Measurements from ENCODE around the gene MAGEB17. TPM values are rescaled to one million over a fixed set of nuclear protein-coding genes. Genes with fewer than 3 reads are reported as not detected.
A peak's percentile ranks its signal among the peaks of the same experiment; 100 is the strongest.

MAGEB17 gene, protein sequence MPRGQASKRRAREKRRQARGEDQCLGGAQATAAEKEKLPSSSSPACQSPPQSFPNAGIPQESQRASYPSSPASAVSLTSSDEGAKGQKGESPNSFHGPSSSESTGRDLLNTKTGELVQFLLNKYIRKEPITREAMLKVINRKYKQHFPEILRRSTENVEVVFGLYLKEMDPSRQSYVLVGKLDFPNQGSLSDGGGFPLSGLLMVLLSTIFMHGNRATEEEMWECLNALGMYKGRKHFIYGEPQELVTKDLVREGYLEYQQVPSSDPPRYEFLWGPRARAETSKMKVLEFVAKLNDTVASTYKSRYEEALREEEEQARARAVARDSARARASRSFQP
- total RNA-seq (ENCODE audit: low replicate concordance), result not detected in 2 replicates

DNA sequence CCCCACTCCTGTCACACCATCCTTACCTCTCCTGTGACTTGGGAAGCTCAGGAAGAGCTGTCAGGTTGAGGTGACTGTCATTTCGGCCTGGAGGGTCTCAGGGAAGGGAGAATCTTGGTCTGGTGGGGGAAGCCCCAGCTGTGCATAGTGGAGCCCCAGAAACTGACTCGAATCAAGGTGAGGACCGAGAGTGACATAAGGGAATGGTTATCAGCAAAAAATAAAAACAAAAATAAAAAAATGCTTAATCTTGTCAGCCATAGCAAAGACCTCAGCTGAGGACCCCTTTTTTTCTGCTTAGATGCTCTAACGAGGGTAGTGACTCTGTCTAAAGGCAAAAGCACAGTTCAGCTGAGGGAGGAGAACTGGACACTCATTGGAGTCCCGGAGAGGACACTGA is at the start of gene MAGEB17:
MAGEB17 (plus strand) TSS at position 301 of the 400 bp plus-strand sequence. CDS start 2,902 bp downstream, outside the sequence.
- TF ChIP-seq, protein P1, sequence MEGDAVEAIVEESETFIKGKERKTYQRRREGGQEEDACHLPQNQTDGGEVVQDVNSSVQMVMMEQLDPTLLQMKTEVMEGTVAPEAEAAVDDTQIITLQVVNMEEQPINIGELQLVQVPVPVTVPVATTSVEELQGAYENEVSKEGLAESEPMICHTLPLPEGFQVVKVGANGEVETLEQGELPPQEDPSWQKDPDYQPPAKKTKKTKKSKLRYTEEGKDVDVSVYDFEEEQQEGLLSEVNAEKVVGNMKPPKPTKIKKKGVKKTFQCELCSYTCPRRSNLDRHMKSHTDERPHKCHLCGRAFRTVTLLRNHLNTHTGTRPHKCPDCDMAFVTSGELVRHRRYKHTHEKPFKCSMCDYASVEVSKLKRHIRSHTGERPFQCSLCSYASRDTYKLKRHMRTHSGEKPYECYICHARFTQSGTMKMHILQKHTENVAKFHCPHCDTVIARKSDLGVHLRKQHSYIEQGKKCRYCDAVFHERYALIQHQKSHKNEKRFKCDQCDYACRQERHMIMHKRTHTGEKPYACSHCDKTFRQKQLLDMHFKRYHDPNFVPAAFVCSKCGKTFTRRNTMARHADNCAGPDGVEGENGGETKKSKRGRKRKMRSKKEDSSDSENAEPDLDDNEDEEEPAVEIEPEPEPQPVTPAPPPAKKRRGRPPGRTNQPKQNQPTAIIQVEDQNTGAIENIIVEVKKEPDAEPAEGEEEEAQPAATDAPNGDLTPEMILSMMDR (IDR thresholded peaks at IDR 0.05; ENCODE audit: insufficient read depth, low read length), result no peak
- no peak within 1 kb of the TSS for H3K4me3 ChIP-seq (ENCODE audit: low read depth, low read length)
- DNase-seq (ENCODE audit: low read depth), result no peak

DNA sequence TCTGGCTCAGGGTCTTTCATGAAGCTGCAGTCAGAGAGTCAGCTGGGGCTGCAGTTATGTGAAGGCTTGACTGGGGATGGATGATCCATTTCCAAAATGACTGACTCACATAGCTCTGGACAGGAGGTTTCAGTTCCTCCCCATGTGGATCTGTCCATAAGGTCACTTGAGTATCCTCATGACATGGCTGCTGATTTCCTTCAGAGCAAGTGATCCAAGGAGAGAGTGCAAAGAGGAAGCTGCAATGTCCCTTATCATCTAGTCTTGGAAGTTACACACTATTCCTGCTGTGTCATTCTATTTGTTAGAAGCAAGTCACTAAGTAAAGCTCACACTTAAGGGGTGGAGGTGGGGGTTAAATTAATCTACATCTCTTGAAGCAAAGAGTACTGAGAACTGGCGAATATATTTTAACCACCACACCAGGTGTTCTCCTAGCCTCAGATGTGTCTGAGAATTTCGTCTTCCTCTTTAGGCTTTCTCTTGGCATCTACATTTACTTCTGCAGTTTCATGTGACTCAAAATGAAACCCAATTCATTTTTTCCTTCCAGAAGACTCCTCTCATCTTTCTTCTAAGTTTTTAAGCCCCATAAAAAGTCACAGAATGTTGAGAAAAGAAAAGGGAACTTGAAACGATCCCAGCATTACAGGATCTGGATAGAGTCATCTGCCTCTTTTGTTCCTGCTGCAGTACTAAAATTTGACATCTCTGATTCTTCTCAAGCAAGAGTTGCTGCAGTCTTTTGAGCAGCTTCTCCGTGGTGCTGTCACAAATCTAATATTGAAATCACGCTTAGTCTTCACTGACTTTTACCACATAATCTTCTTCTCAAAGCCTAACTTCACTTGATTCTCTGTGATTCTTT is 47.7 kb upstream of the MAGEB17 start:
- DNase-seq (ENCODE audit: low read depth), result no peak
- H3K4me3 ChIP-seq (ENCODE audit: low read depth, low read length), result no peak overlapping the region
- TF ChIP-seq, protein P1 (IDR thresholded peaks at IDR 0.05; ENCODE audit: insufficient read depth, low read length), result no peak

DNA sequence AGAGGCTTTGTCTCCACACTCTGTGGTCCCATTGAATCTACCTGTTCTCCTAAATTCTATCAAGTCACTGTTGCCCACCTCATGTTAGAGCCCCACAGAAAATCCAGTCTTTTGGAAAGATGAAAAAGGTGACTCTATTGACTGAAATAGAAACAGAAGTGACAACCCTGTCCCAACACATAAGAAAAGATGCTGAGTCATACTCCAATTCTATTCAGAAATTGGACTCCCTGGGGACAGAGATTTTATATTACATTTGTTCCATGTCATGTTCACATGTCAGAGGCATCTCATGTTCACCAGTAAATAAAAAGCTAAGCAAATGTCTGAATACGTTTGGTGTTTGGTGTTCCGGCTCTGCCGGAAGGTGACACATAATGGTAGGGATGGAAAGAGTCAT is 46.9 kb upstream of the MAGEB17 start:
- DNase-seq (ENCODE audit: low read depth), result no peak
- H3K4me3 ChIP-seq (ENCODE audit: low read depth, low read length), result no peak overlapping the region
- TF ChIP-seq, protein P1 (IDR thresholded peaks at IDR 0.05; ENCODE audit: insufficient read depth, low read length), result no peak

DNA sequence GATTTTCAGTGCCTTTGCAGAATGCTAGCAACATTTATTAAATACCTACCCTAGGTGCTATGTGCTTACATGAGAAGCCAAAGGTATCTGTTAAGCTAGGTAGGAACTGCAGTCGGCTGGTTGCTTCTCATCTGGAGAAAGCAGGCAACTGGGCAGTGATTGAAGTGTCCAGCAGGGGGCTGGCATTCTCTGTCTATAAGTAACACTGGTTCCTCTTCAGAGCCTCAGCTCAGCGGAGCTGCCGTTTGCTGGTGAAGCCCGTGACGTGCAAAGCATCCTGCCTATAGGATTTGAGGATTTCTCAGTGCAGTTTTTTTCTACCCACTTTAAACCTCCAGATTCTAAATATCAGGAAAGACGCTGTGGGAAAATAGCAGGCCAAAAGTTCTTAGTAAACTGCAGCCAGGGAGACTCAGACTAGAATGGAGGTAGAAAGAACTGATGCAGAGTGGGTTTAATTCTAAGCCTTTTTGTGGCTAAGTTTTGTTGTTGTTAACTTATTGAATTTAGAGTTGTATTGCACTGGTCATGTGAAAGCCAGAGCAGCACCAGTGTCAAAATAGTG is 44.0 kb upstream of the MAGEB17 start, which contains the start of gene GRPR:
GRPR (plus strand) TSS at position 344 of the 565 bp plus-strand sequence. CDS start 389 bp downstream, outside the sequence.
- H3K4me3 ChIP-seq (ENCODE audit: low read depth, low read length), result no peak within 1 kb of the TSS
- peak; percentile 85 for DNase-seq (ENCODE audit: low read depth)
- TF ChIP-seq, protein P1 (IDR thresholded peaks at IDR 0.05; ENCODE audit: insufficient read depth, low read length), result peak; percentile 89

DNA sequence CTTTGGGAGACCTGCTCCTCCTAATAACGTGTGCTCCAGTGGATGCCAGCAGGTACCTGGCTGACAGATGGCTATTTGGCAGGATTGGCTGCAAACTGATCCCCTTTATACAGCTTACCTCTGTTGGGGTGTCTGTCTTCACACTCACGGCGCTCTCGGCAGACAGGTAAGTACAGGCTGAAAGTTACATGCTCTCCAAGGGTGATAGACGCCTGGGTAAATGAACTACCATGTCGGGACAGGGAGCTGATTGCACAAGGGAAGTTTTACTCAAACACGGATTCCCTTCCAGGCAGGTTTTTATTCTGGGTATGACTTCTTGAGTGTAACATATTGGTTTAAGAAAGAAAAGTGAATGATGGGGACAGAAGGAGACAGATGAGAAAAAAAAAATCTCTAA is 43.1 kb upstream of the MAGEB17 start:
- DNase-seq (ENCODE audit: low read depth), result no peak
- no peak overlapping the region for H3K4me3 ChIP-seq (ENCODE audit: low read depth, low read length)
- TF ChIP-seq, protein P1 (IDR thresholded peaks at IDR 0.05; ENCODE audit: insufficient read depth, low read length), result no peak

DNA sequence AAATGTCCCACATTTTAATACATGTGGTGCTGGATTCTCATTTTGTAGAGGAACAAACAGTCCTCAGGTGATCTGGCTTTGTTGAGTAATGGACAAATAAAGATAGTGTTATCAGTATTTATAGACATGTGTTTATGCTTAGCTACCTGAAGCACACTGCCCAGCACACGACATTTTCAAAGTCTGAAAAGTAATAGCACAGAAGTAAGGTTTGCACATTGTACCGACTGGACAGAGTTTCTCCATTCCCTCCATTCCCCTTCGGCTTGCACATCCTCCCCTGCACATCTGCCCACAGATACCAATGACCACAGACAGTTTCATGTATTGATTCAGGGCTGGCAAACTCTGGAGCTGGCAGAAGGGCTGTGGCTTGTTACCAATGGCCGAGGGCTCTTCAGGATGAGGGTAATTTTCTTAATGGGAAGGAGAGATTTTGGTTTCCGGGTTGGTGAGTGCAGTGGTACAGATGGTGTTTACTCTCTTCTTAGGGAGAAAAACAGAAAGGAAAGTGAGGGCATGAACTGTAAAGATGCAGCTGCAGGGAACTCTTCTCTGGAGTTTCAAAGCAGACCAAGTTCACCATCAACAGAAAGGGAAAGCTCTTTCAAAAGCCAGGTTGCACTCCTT is 41.6 kb upstream of the MAGEB17 start:
- TF ChIP-seq, protein P1 (IDR thresholded peaks at IDR 0.05; ENCODE audit: insufficient read depth, low read length), result no peak
- H3K4me3 ChIP-seq (ENCODE audit: low read depth, low read length), result no peak overlapping the region
- no peak for DNase-seq (ENCODE audit: low read depth)
